Sigmoid colon (tissue), 3 donors: Measurements from ENCODE around the gene TRPV4.

Source experiments
- POLR2A ChIP-seq, 2 donors: fragments of 450-650 bp; IDR thresholded peaks; one replicate each; pipeline ENCODE4 v1.6.1; 2016; ENCODE audit warnings: antibody characterized with exemption in 2 of 2, mild to moderate bottlenecking in 2 of 2, moderate library complexity in 2 of 2
- TF ChIP-seq, protein P1 (sequence below), 4 experiments: fragments of 450-650 bp in 3 of 4; fragments of 200-600 bp in 1 of 4; IDR thresholded peaks; one replicate each; pipeline ENCODE4 v1.5.1; 2016 to 2019; ENCODE audit warnings: antibody characterized with exemption in 4 of 4, mild to moderate bottlenecking in 3 of 4, moderate library complexity in 2 of 4

DNA sequence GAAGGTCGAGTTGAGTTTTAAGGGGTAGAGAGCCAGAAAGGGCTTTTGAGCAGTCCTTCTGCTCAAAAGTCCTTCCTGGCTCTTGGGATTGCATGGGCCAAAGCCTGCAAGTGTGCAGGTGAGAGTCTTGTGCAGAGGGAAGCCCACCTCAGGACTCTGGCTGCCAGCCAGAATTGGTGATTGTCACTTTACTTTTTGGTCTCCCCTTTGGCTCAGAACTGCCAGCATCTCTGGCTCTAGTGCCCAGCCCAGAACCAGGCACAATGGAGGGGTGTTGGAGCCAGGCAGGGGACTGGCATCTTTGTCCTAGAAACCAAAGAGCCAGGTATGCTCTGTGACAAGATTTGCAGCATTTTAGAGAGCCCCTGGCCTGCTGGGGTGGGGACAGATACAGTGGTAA lies 96.1 kb downstream of the TRPV4 start:
- no peak for TF ChIP-seq POLR2A (IDR thresholded peaks at IDR 0.05)
- TF ChIP-seq, protein P1, sequence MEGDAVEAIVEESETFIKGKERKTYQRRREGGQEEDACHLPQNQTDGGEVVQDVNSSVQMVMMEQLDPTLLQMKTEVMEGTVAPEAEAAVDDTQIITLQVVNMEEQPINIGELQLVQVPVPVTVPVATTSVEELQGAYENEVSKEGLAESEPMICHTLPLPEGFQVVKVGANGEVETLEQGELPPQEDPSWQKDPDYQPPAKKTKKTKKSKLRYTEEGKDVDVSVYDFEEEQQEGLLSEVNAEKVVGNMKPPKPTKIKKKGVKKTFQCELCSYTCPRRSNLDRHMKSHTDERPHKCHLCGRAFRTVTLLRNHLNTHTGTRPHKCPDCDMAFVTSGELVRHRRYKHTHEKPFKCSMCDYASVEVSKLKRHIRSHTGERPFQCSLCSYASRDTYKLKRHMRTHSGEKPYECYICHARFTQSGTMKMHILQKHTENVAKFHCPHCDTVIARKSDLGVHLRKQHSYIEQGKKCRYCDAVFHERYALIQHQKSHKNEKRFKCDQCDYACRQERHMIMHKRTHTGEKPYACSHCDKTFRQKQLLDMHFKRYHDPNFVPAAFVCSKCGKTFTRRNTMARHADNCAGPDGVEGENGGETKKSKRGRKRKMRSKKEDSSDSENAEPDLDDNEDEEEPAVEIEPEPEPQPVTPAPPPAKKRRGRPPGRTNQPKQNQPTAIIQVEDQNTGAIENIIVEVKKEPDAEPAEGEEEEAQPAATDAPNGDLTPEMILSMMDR (IDR thresholded peaks at IDR 0.05) = no peak
